Transverse colon (tissue), 4 donors: Measurements from ENCODE around the gene C16orf96.

ENCODE experiments used
- EP300 ChIP-seq: sonication (generic); formaldehyde crosslinking; IDR thresholded peaks from one replicate; pipeline ENCODE4 v1.6.1; 2017; ENCODE audit warnings: antibody characterized with exemption, low read depth
- POLR2A ChIP-seq: fragments of 450-650 bp; IDR thresholded peaks from one replicate; pipeline ENCODE4 v1.6.1; 2016; ENCODE audit warnings: antibody characterized with exemption, mild to moderate bottlenecking, moderate library complexity
- POLR2AphosphoS5 ChIP-seq, 3 donors: sonication (generic); formaldehyde crosslinking; IDR thresholded peaks; one replicate each; pipeline ENCODE4 v1.6.1; 2016; ENCODE audit warnings: antibody characterized with exemption in 3 of 3
- TF ChIP-seq, protein P1 (sequence below), 5 experiments: fragments of 200-600 bp in 3 of 5; fragments of 450-650 bp in 2 of 5; sonication (generic) in 3 of 5; IDR thresholded peaks; 1 replicate in 2 of 5; 2 replicates in 3 of 5; pipeline ENCODE4 v1.5.1; 2016 to 2017; ENCODE audit warnings: antibody characterized with exemption in 5 of 5, inconsistent platforms in 3 of 5, mild to moderate bottlenecking in 2 of 5, moderate library complexity in 1 of 5

- TF ChIP-seq, protein P1, sequence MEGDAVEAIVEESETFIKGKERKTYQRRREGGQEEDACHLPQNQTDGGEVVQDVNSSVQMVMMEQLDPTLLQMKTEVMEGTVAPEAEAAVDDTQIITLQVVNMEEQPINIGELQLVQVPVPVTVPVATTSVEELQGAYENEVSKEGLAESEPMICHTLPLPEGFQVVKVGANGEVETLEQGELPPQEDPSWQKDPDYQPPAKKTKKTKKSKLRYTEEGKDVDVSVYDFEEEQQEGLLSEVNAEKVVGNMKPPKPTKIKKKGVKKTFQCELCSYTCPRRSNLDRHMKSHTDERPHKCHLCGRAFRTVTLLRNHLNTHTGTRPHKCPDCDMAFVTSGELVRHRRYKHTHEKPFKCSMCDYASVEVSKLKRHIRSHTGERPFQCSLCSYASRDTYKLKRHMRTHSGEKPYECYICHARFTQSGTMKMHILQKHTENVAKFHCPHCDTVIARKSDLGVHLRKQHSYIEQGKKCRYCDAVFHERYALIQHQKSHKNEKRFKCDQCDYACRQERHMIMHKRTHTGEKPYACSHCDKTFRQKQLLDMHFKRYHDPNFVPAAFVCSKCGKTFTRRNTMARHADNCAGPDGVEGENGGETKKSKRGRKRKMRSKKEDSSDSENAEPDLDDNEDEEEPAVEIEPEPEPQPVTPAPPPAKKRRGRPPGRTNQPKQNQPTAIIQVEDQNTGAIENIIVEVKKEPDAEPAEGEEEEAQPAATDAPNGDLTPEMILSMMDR (IDR thresholded peaks at IDR 0.05): no peak
- TF ChIP-seq POLR2AphosphoS5 (IDR thresholded peaks at IDR 0.05): no peak
- TF ChIP-seq EP300: no peak
- TF ChIP-seq POLR2A: no peak
Observed at GRCh38 chr16:4636196-4636595, 80.1 kb downstream of the C16orf96 start.
